Stimulated activated CD4-positive, alpha-beta T cell treated with anti-CD3 and anti-CD28 coated beads, Interleukin-1b, Interleukin-23, amount 100 ng/mL, for 1 hour (primary cell): Measurements from ENCODE around the gene HSPA12A.

Experiments used
- DNase-seq, 2 donors: peaks; one replicate each; pipeline ENCODE4 v3.0.0-alpha.2; 2020; ENCODE audit warnings: low read depth in 2 of 2

The HSPA12A gene

GRCh38 chr10:116668018-116668417 is 74.3 kb downstream of the HSPA12A start:
- no peak for DNase-seq

GRCh38 chr10:116667484-116667883 is 74.9 kb downstream of the HSPA12A start:
- no peak for DNase-seq

GRCh38 chr10:116665541-116666125 is 76.7 kb downstream of the HSPA12A start:
- DNase-seq = no peak

- DNase-seq = no peak
Observed at GRCh38 chr10:116664631-116665030, 77.7 kb downstream of the HSPA12A start.

- no peak for DNase-seq
Observed at GRCh38 chr10:116663342-116663741, 79.0 kb downstream of the HSPA12A start.

- DNase-seq = no peak
Observed at GRCh38 chr10:116660860-116661259, 81.5 kb downstream of the HSPA12A start.

GRCh38 chr10:116659049-116659670 is 83.2 kb downstream of the HSPA12A start:
- no peak for DNase-seq

- no peak for DNase-seq
Observed at GRCh38 chr10:116657863-116658551, 84.4 kb downstream of the HSPA12A start.

- DNase-seq = no peak
Observed at GRCh38 chr10:116656044-116656443, 86.3 kb downstream of the HSPA12A start.

GRCh38 chr10:116655568-116655967 is 86.8 kb downstream of the HSPA12A start:
- no peak for DNase-seq

GRCh38 chr10:116654816-116655215 is 87.5 kb downstream of the HSPA12A start:
- DNase-seq = no peak

GRCh38 chr10:116653885-116654284 is 88.5 kb downstream of the HSPA12A start:
- no peak for DNase-seq

- DNase-seq = no peak
Observed at GRCh38 chr10:116648903-116649302, 93.5 kb downstream of the HSPA12A start.

GRCh38 chr10:116646502-116646901 is 95.9 kb downstream of the HSPA12A start:
- no peak for DNase-seq

GRCh38 chr10:116637830-116638229 is 104.5 kb downstream of the HSPA12A start:
- no peak for DNase-seq

GRCh38 chr10:116636976-116637375 is 105.4 kb downstream of the HSPA12A start:
- no peak for DNase-seq

GRCh38 chr10:116636385-116636784 is 106.0 kb downstream of the HSPA12A start:
- DNase-seq = no peak

GRCh38 chr10:116634126-116634975 is 108.0 kb downstream of the HSPA12A start:
- no peak for DNase-seq

GRCh38 chr10:116633216-116633600 is 109.2 kb downstream of the HSPA12A start:
- DNase-seq = no peak

GRCh38 chr10:116632596-116633215 is 109.7 kb downstream of the HSPA12A start:
- DNase-seq = no peak

- DNase-seq = no peak
Observed at GRCh38 chr10:116631871-116632295, 110.5 kb downstream of the HSPA12A start.

- DNase-seq = no peak
Observed at GRCh38 chr10:116630020-116630419, 112.3 kb downstream of the HSPA12A start.
